ENCODE results near the gene LRP5. TPM values are rescaled to one million over a fixed set of nuclear protein-coding genes. Genes with fewer than 3 reads are reported as not detected.

Gene LRP5
- total RNA-seq, 1 donor from 2014 or later = 54.7 TPM

GRCh38 chr11:68418648-68419047 is 106.3 kb downstream of the LRP5 start:
- DNase-seq = no peak
- H3K27me3 ChIP-seq (ENCODE audit: low read depth) = no peaks in the 10 kb centered on the region
- no peak for TF ChIP-seq CTCF (IDR thresholded peaks at IDR 0.05; ENCODE audit: borderline replicate concordance)
- no peaks in the 10 kb centered on the region for H3K9me3 ChIP-seq (replicated peaks)
- intact Hi-C loops (cut with micrococcal nuclease) = no loop called here
- H3K27ac ChIP-seq (replicated peaks) = no peak overlapping the region
- peaks cover 68% of the 10 kb centered on the region for H3K36me3 ChIP-seq
- H3K4me3 ChIP-seq = no peak overlapping the region
- H3K4me1 ChIP-seq = peaks cover 18% of the 10 kb centered on the region

- Histone ChIP-seq H3K36me3 (peaks cover 68% of the 10 kb centered on the region), H3K27ac (replicated peaks) (no peak overlapping the region), H3K4me3 (no peak overlapping the region), H3K4me1 (peaks cover 12% of the 10 kb centered on the region), H3K27me3 (ENCODE audit: low read depth) (no peaks in the 10 kb centered on the region), H3K9me3 (replicated peaks) (no peaks in the 10 kb centered on the region)
- TF ChIP-seq CTCF (IDR thresholded peaks at IDR 0.05; ENCODE audit: borderline replicate concordance) = no peak
- intact Hi-C loops (cut with micrococcal nuclease) = no loop called here
- no peak for DNase-seq
Measured at GRCh38 chr11:68420171-68420570, 107.8 kb downstream of the LRP5 start.

- no peaks in the 10 kb centered on the region for H3K9me3 ChIP-seq (replicated peaks)
- TF ChIP-seq CTCF (IDR thresholded peaks at IDR 0.05; ENCODE audit: borderline replicate concordance) = no peak
- peaks cover 72% of the 10 kb centered on the region for H3K36me3 ChIP-seq
- H3K27me3 ChIP-seq (ENCODE audit: low read depth) = no peaks in the 10 kb centered on the region
- H3K4me3 ChIP-seq = no peak overlapping the region
- no peak overlapping the region for H3K27ac ChIP-seq (replicated peaks)
- peaks cover 12% of the 10 kb centered on the region for H3K4me1 ChIP-seq
- DNase-seq = no peak
- intact Hi-C loops (cut with micrococcal nuclease) = no loop called here
Measured at GRCh38 chr11:68423481-68423880, 111.1 kb downstream of the LRP5 start.

GRCh38 chr11:68424101-68424632 is 111.8 kb downstream of the LRP5 start:
- DNase-seq = no peak
- Histone ChIP-seq H3K27me3 (ENCODE audit: low read depth) (no peaks in the 10 kb centered on the region), H3K4me1 (peaks cover 12% of the 10 kb centered on the region), H3K4me3 (no peak overlapping the region), H3K9me3 (replicated peaks) (peaks cover 4% of the 10 kb centered on the region), H3K36me3 (peaks cover 74% of the 10 kb centered on the region), H3K27ac (replicated peaks) (no peak overlapping the region)
- intact Hi-C loops (cut with micrococcal nuclease) = no loop called here
- no peak for TF ChIP-seq CTCF (IDR thresholded peaks at IDR 0.05; ENCODE audit: borderline replicate concordance)

- peaks cover 78% of the 10 kb centered on the region for H3K36me3 ChIP-seq
- intact Hi-C loops (cut with micrococcal nuclease) = no loop called here
Measured at GRCh38 chr11:68424981-68425865, 112.8 kb downstream of the LRP5 start.

More at GRCh38 chr11:68424981-68425865, 112.8 kb downstream of the LRP5 start:
- H3K27ac ChIP-seq (replicated peaks) = no peak overlapping the region
- H3K27me3 ChIP-seq (ENCODE audit: low read depth) = no peaks in the 10 kb centered on the region
- TF ChIP-seq CTCF (IDR thresholded peaks at IDR 0.05; ENCODE audit: borderline replicate concordance) = no peak
- no peak overlapping the region for H3K4me3 ChIP-seq
- no peak for DNase-seq
- peaks cover 14% of the 10 kb centered on the region for H3K9me3 ChIP-seq (replicated peaks)
- peaks cover 12% of the 10 kb centered on the region for H3K4me1 ChIP-seq

Data from left ventricle myocardium inferior (tissue), 1 donor.